Fibroblast of skin of left quadriceps (primary cell): ENCODE results near the gene ZNF716.
"Not testable (repeated sequence)": the region's sequence is repeated elsewhere in the genome, so short reads cannot be mapped to it uniquely, and the experiment has no call there.

Experiments
- DNase-seq, 2 experiments: peaks; one replicate each; pipeline ENCODE4 v3.0.0-alpha.2; 2013; ENCODE audit warnings: low read depth in 2 of 2

The ZNF716 gene

GRCh38 chr7:57449904-57450303 lies at the start of gene ZNF716:
TSS of gene ZNF716 (plus strand) at chr7:57450177. CDS start at chr7:57450289, 112 bp downstream.
- no peak for DNase-seq

DNA sequence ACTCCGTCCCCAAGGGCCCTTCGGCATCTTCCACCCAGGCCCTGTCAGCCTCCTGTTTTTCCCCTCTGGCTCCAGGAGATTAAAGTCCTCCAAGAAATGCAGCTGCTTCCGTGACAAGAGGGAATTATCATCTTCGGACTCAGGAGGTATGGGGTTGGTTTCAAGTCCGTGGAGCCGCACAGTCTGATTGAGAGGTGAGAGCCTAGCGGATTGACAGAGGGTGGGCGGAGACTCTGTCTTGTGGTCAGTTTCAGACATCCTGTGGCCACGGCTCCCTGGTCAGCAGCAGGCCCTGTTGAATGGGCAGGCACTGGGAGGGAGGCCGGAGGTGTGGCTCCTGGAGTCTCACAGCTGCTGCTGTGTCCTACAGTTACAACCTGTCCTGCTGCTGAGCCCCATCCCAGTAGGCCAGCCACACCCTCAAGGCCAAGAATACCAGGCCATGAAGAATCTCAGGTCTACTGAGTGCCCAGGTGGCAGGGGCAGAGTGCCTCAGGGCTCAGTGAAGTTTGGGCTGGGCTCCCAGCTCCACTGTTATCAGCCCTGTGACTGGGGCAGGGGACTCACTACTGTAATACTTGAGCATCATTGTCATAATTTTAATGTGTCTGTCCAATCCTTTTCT lies 49.3 kb upstream of the ZNF716 start:
- DNase-seq: no peak

DNA sequence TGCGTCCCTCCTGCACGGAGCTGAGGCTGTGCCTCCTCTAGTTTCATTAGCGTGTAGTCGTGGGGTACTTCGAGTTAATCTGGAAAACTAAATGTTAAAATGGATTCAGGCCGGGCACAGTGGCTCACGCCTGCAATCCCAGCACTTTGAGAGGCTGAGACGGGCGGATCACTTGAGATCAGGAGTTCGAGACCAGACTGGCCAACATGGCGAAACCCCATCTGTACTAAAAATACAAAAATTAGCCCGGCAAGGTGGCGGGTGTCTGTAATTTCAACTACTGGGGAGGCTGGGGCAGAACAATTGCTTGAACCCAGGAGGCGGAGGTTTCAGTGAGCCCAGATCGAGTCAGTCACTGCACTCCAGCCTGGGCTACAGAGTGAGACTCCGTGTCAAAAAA lies 46.9 kb upstream of the ZNF716 start:
- not testable (repeated sequence) for DNase-seq

DNA sequence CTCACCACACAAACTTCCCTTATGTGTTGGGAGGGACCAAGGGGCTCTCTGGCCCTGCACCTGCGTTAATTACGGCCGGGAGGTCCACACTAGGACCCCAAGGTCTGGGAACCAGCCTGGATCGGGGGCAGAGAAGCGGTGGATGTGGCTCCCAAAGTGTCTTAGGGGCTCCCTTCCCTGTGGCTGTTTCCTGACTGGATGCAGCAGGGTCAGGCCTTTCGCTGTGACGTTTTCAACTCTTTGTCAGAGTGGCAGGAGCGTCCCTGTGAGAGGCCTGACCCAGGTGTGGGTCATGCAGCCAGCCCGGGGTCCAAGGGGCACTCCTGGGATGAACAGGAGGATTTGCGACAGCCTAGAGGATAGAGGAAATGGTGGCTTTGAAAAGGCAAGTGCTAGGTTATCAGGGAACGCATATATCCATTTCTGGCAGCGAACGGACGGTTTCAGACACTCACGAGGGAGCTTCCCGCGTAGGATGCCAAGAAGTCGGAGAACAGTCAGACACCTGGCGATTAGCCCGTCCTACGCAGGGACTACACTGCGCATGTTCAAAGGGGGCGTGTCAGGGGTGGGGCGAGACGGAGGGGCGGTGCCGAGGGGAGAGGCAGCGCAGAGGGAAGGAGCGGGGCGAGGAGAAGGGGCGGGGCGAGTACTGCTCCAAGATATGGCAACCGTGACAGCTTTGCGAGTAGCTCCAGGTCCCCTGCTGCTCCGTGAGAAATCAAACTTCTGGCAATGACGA lies 46.2 kb upstream of the ZNF716 start:
- no peak for DNase-seq

DNA sequence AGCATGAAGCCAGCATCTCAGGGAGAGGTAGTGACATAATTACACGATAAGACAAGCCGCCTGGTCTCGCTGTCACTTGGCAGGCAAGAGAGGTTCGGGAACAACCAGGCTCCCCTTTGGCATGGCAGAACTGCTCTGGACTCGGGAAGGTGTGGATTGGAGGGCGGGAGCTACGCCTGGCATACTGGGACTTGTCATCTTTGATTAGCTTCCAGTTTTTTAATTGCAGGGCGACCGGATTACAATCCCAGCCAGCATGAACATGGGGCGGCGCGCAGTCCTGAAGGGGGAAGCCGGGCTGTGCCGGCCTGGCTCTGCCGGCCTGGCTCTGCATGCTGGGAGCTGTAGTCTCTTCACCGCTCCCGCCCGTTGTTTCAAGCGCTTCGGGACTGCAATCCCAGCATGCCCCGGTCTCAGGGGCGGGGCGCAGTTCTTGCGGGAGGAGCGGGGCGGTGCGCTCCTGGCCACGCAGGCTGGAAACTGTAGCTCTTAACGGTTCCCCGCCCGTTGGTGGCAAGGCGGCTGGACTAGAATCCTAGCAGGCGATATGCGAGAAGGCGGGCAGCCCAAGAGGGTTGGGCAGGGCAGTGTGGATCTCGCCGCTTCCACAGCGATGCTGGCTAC lies 45.5 kb upstream of the ZNF716 start:
- no peak for DNase-seq

GRCh38 chr7:57404967-57405421 lies 45.0 kb upstream of the ZNF716 start:
- no peak for DNase-seq

DNA sequence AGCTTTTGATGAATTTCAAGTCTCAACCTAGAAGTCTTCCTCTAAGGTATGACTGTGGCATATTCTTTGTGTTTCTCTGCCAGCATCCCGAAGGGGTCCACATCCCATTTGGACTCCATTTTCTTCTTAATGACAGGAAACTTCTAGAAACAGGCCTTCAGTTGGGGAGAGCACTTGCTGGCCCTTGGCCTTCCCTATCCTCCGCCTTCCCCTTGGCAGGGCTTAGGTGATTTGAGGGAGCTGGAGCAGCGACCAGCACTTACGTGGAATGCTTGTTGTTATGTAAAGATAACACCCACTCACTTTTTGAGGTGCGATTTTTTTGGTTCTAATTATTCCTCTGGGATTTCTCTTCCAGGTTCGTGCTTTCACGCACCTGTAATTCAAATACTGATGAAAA lies 42.9 kb upstream of the ZNF716 start:
- DNase-seq: no peak

GRCh38 chr7:57412168-57412567 lies 37.8 kb upstream of the ZNF716 start:
- no peak for DNase-seq

DNA sequence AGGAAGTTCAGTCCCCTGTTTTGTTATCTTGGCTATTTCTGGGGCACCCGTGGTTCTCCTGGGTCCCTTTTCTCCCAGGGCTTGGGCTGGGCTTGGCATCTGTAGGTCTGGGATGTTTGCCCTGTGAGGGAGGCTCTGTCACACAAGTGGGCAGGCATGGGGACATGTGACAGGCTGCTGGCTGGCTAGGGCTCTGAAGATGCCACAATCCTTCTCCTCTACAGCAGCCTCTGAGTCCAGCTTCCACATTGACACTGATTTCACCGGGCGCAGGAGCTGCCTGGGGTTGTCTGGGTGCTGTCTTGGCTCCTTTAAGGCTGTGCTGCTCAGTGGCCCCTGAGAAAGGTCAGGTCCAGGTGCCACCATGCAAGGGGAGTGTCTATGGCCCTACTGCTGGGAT lies 37.4 kb upstream of the ZNF716 start:
- DNase-seq: no peak

DNA sequence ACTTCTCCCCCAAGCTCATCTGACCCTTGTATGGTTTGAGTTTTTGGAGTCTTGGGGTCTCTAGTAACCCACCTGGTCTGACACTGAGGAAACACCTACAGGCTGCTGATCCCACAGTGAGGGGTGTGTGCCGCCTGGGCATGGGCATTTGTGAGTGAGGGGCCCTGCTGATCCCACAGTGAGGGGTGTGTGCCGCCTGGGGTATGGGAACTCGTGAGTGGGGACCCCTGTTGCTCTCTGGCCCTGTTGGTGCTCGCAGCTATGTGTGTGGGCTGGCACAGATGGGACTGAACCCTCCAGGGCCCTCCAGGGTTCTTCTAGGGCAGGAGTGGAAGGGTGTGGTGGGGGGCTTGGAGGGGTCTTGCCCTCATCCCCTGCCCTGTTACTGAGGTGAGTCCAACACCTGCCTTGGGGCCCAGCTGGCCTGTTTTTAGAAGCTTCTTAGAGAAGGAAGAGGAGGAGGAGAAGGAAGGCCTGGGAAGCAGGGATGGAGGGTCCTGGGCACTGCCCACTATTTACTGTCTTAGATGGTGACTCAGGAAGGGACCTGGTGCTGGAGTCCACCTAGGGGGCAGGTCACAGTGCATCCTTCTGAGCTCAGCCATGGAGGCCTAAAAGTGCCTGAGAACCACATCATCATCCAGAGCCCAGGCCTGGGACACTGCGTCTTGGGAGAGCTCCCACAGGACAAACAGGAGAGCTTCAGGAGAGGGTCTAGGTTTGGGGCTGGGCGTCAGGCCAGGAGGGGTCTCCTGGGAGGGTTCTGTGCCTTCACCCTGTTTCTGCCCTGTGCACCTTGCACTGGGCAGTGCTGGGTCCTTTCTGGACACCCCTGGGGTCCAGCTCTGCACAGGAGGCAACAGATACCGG lies 36.2 kb upstream of the ZNF716 start:
- no peak for DNase-seq

- DNase-seq: no peak
Observed at GRCh38 chr7:57414415-57414814, 35.6 kb upstream of the ZNF716 start.

DNA sequence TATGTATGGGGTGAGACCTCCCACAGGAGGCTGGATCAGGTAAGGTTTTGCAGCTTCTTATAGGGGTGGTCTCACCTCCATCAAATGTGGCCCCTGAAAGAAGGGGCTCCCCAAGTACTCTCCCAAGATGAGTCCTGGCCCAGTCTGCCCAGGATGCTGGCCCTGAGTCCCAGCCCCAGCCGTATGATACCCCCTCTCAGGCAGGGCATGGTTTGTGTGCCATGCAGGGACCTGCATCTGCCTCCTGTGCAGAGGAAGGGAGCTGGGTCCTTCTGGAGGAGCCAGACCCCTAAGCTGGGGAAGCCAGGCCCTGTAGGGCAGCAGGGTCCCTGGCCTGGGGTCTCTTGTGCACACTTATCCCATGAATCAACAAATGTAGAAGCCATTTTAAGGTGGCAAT lies 35.1 kb upstream of the ZNF716 start:
- no peak for DNase-seq

DNA sequence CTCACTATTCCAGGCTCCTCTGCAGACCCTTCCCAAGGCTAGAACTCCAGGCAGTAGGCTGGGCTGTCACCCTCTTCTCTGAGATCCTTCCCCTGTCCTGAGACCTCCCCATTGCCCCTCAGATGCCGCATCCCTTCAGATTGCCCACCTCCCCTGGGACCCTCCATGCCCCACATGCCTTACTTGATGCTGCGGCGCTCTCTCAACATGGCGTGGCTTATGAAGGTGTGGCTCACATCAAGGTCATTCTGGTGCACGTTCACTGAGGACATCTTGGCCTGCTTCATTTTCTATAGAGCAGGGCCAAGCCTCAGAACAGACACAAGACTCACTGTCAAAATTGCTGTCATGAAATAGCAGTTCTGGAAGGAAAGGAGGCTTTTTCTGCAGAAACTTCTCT lies 34.7 kb upstream of the ZNF716 start:
- DNase-seq: no peak

GRCh38 chr7:57415730-57416129 lies 34.2 kb upstream of the ZNF716 start:
- no peak for DNase-seq

- DNase-seq: no peak
Observed at GRCh38 chr7:57416601-57417358, 33.2 kb upstream of the ZNF716 start.

- no peak for DNase-seq
Observed at GRCh38 chr7:57417736-57418135, 32.2 kb upstream of the ZNF716 start.

DNA sequence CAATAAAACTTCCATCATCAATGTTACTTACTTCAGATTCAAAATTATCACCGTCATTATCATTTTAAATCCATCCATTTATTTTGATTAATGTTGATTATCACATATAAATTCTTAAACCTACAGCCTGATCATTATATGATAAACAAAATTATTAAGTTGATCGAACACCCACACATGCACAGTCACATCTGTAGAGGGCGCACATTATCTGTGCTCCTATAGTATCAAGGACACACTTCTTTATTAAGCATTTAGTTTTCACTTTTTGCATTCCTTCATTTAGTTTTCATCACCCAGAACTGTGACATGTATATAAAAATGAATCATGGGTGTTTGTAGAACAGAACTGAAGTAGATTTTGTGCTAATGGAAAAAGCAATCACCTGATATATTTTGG lies 26.2 kb upstream of the ZNF716 start:
- no peak for DNase-seq

DNA sequence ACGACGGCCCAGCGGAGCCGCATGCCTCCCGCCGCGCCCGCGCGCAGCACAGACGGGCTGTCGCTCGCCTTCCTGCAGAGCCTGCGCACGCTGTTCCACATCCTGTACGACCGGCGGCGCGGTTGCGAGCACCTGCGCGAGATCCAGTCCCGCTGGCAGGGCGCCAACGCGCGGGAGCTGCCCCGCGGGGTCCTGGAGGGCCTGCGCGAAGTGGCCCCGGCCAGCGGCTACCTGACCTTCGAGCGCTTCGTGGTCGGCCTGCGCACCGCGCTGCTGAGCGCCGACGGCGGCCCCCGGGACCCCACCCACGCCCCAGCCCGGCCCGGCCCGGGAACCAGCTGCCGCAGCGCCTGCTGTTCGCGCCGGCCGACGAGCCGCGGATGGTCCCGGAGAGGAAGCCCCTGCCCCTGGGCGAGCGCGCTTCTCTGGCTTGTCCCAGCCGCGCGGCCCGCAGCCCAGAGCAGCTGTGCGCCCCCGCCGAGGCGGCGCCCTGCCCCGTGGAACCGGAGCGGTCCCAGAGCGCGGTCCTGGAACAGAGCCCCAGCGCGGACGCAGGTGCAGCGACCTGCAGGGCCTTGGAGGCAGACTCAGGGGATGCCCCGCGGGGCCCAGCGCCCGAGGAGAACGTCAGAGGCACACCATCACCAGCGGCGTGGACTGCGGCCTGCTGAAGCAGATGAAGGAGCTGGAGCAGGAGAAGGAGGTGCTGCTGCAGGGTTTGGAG lies 25.3 kb upstream of the ZNF716 start:
- no peak for DNase-seq

GRCh38 chr7:57425239-57425944 lies 24.6 kb upstream of the ZNF716 start:
- DNase-seq: no peak
